Astrocyte (in vitro differentiated cells and primary cell): Measurements from ENCODE around the gene CHMP6.

Experiments
- CTCF ChIP-seq: IDR thresholded peaks from 2 replicates; pipeline ENCODE4 v1.5.1; 2011; ENCODE audit warnings: low read depth, mild to moderate bottlenecking, inconsistent platforms, low read length, moderate library complexity; ENCODE audit not compliant: insufficient read depth
- EZH2 ChIP-seq: IDR thresholded peaks from 2 replicates; pipeline ENCODE4 v1.6.1; 2012; ENCODE audit warnings: mild to moderate bottlenecking, low read length, inconsistent platforms; ENCODE audit not compliant: insufficient read depth

GRCh38 chr17:80963812-80964543 lies 27.7 kb upstream of the CHMP6 start:
- TF ChIP-seq CTCF = no peak
- no peak for TF ChIP-seq EZH2
